PC-3 (cell line): ENCODE data around the gene HSPB7. TPM values are rescaled to one million over a fixed set of nuclear protein-coding genes. Genes with fewer than 3 reads are reported as not detected.
"Not testable (repeated sequence)": the region's sequence is repeated elsewhere in the genome, so short reads cannot be mapped to it uniquely, and the experiment has no call there.

Source experiments
- ATAC-seq: fragments of 200-7000 bp; cut with Tn5 transposase; 2 replicates; pipeline ENCODE4 v1.9.1; 2020; ENCODE audit warnings: mild to moderate bottlenecking, moderate library complexity
- BruUV-seq: library from RNA; stranded (reverse); fragments of 400-500 nt; replicated peaks from 2 replicates; lab custom pipeline; 2021; lab: Mats Ljungman, UMichigan
- CTCF ChIA-PET: fragments of 300-600 bp; sonication (Branson Sonifier 250); formaldehyde crosslinking; loops from one replicate; lab custom pipeline; 2022; ENCODE audit warnings: antibody characterized with exemption; lab: Charles Lee
- POLR2A ChIA-PET: fragments of 300-600 bp; sonication (Branson Sonifier 250); formaldehyde crosslinking; loops from one replicate; lab custom pipeline; 2022; ENCODE audit warnings: antibody characterized with exemption; ENCODE audit not compliant: unreplicated experiment; lab: Charles Lee
- DNase-seq: peaks from one replicate; pipeline ENCODE4 v3.0.0-alpha.2; 2015
- H2AFZ ChIP-seq: fragments of 300-600 bp; sonication (generic); 2 replicates; pipeline ENCODE4 v1.6.0; 2016; ENCODE audit warnings: antibody characterized with exemption, low read length
- H3F3A ChIP-seq: fragments of 300-600 bp; sonication (generic); one replicate; pipeline ENCODE4 v1.6.0; 2017; ENCODE audit warnings: antibody characterized with exemption, low read length, control low read depth, mild to moderate bottlenecking; ENCODE audit not compliant: unreplicated experiment
- H3K27ac ChIP-seq: fragments of 300-600 bp; sonication (generic); 2 replicates; pipeline ENCODE4 v1.5.1; 2016; ENCODE audit warnings: mild to moderate bottlenecking, low read length
- H3K27me3 ChIP-seq: fragments of 300-600 bp; sonication (generic); 2 replicates; pipeline ENCODE4 v1.6.1; 2016; ENCODE audit warnings: low read length, mixed read lengths
- H3K36me3 ChIP-seq: fragments of 300-600 bp; sonication (generic); 2 replicates; pipeline ENCODE4 v1.6.1; 2016; ENCODE audit warnings: low read depth, mixed run types, low read length, mixed read lengths
- H3K4me1 ChIP-seq: fragments of 300-600 bp; sonication (generic); 2 replicates; pipeline ENCODE4 v1.5.1; 2016; ENCODE audit warnings: low read length; ENCODE audit not compliant: insufficient read depth
- H3K4me2 ChIP-seq: fragments of 300-600 bp; sonication (generic); 2 replicates; pipeline ENCODE4 v1.6.0; 2016; ENCODE audit warnings: low read length
- H3K4me3 ChIP-seq: fragments of 300-600 bp; sonication (generic); 2 replicates; pipeline ENCODE4 v1.5.1; 2016; ENCODE audit warnings: mild to moderate bottlenecking, low read length, mixed read lengths
- H3K79me2 ChIP-seq: fragments of 300-600 bp; sonication (generic); 2 replicates; pipeline ENCODE4 v1.6.1; 2017; ENCODE audit warnings: low read length, mixed read lengths
- H3K9ac ChIP-seq: fragments of 300-600 bp; sonication (generic); 2 replicates; pipeline ENCODE4 v1.6.0; 2016; ENCODE audit warnings: mild to moderate bottlenecking, low read length
- H3K9me2 ChIP-seq: fragments of 300-600 bp; sonication (generic); replicated peaks from 2 replicates; pipeline ENCODE4 v1.6.1; 2016; ENCODE audit warnings: mixed run types, low read length, mixed read lengths
- H3K9me3 ChIP-seq: fragments of 300-600 bp; sonication (generic); 2 replicates; pipeline ENCODE4 v1.6.1; 2016; ENCODE audit warnings: low read length, mixed read lengths
- H4K20me1 ChIP-seq: fragments of 300-600 bp; sonication (generic); 2 replicates; pipeline ENCODE4 v1.6.1; 2016; ENCODE audit warnings: low read length, mixed read lengths
- CTCF ChIP-seq: fragments of 300-600 bp; sonication (generic); conservative IDR thresholded peaks from 2 replicates; pipeline ENCODE4 v1.5.1; 2017; ENCODE audit warnings: antibody characterized with exemption, low read depth, mild to moderate bottlenecking, low read length
- EZH2 ChIP-seq: fragments of 300-600 bp; sonication (generic); IDR thresholded peaks from one replicate; pipeline ENCODE4 v1.6.1; 2017; ENCODE audit warnings: antibody characterized with exemption, mild to moderate bottlenecking, low read length; ENCODE audit not compliant: unreplicated experiment
- EZH2phosphoT487 ChIP-seq: fragments of 300-600 bp; sonication (generic); IDR thresholded peaks from 2 replicates; pipeline ENCODE4 v1.6.1; 2018; ENCODE audit warnings: mild to moderate bottlenecking, antibody characterized with exemption, low read length, borderline replicate concordance
- intact Hi-C: fragments of 100-400 bp; cut with micrococcal nuclease; formaldehyde crosslinking; loops from 2 replicates; pipeline ENCODE4 v1.9.0; 2023
- total RNA-seq: library from RNA; depleted of rRNA; stranded (reverse); fragments of >200 nt; gene quantifications from 2 replicates; pipeline ENCODE4 v1.2.3, GENCODE V29; 2014

Gene HSPB7
- total RNA-seq, 1 experiment from 2014 or later: not detected

DNA sequence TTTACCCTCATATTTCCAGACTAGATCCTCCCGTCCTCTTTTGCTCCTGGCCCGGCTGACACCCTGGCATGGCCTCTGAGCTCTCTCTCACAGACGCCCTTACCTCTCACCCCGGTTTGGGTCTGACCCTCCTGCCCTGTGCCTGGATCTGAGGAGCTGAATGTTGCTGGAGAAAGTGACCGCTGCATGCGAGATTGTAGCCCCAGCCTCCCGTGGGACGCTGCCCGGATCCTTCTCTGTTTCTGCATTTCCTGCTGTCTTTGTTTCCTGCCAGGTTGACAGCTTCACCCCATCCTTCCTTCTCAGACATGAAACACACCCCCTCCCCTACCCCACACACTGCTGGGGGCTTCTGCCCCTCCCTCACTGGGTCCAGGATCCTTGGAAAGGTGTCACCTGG lies 46.1 kb upstream of the HSPB7 start:
- CTCF ChIA-PET: no interaction called here
- intact Hi-C loops: no loop called here
- H3K27me3 ChIP-seq: no peaks in the 10 kb centered on the region
- no TSS peak for BruUV-seq
- H3K9me2 ChIP-seq: no peaks in the 10 kb centered on the region
- H3K4me3 ChIP-seq: no peak overlapping the region
- POLR2A ChIA-PET: interaction anchor here (0.6 kb wide), 1 partner anchor 78 kb away, joined by 4 read pairs; no protein-coding TSS in a partner anchor
- no peaks in the 10 kb centered on the region for H3K4me1 ChIP-seq
- no peaks in the 10 kb centered on the region for H3K79me2 ChIP-seq
- H2AFZ ChIP-seq: no peak overlapping the region
- no peak for ATAC-seq
- no peaks in the 10 kb centered on the region for H3K9me3 ChIP-seq
- H3K36me3 ChIP-seq: no peaks in the 10 kb centered on the region
- no peak overlapping the region for H3K9ac ChIP-seq
- no peak overlapping the region for H3K4me2 ChIP-seq
- H4K20me1 ChIP-seq: no peaks in the 10 kb centered on the region
- no peak overlapping the region for H3K27ac ChIP-seq
- H3F3A ChIP-seq: no peaks in the 10 kb centered on the region
- TF ChIP-seq EZH2phosphoT487: no peak
- no peak for DNase-seq

- no peak overlapping the region for H3K27ac ChIP-seq
- POLR2A ChIA-PET: no interaction called here
- H3K9me2 ChIP-seq: no peaks in the 10 kb centered on the region
- no peaks in the 10 kb centered on the region for H3F3A ChIP-seq
- H3K4me2 ChIP-seq: no peak overlapping the region
- H3K9ac ChIP-seq: no peak overlapping the region
- no peak overlapping the region for H3K4me3 ChIP-seq
- CTCF ChIA-PET: no interaction called here
- H3K79me2 ChIP-seq: no peaks in the 10 kb centered on the region
- no TSS peak for BruUV-seq
- H4K20me1 ChIP-seq: no peaks in the 10 kb centered on the region
- ATAC-seq (no peak), DNase-seq (no peak)
- H3K9me3 ChIP-seq: no peaks in the 10 kb centered on the region
- H3K4me1 ChIP-seq: no peaks in the 10 kb centered on the region
- no peak for TF ChIP-seq CTCF
- no peak for TF ChIP-seq EZH2
- TF ChIP-seq EZH2phosphoT487: no peak
- no peaks in the 10 kb centered on the region for H3K36me3 ChIP-seq
- no peak overlapping the region for H2AFZ ChIP-seq
- intact Hi-C loops: no loop called here
- no peaks in the 10 kb centered on the region for H3K27me3 ChIP-seq
Measured at GRCh38 chr1:16063226-16063829, 45.5 kb upstream of the HSPB7 start.

GRCh38 chr1:16062687-16063075 lies 44.8 kb upstream of the HSPB7 start:
- H3K36me3 ChIP-seq, H4K20me1 ChIP-seq, BruUV-seq, H3K4me2 ChIP-seq, H3K4me3 ChIP-seq, intact Hi-C loops, H3K27me3 ChIP-seq, DNase-seq, H3K27ac ChIP-seq, ATAC-seq, H3F3A ChIP-seq, H2AFZ ChIP-seq, H3K4me1 ChIP-seq, H3K9me2 ChIP-seq, CTCF ChIA-PET, H3K9me3 ChIP-seq, POLR2A ChIA-PET, H3K79me2 ChIP-seq, H3K9ac ChIP-seq: not testable (repeated sequence)

- POLR2A ChIA-PET, DNase-seq, H3K9me3 ChIP-seq, H2AFZ ChIP-seq, H4K20me1 ChIP-seq, H3K4me3 ChIP-seq, H3K9ac ChIP-seq, H3K4me2 ChIP-seq, ATAC-seq, H3K27me3 ChIP-seq, H3K4me1 ChIP-seq, intact Hi-C loops, H3F3A ChIP-seq, H3K79me2 ChIP-seq, BruUV-seq, H3K9me2 ChIP-seq, H3K36me3 ChIP-seq, CTCF ChIA-PET, H3K27ac ChIP-seq: not testable (repeated sequence)
Measured at GRCh38 chr1:16061989-16062686, 44.3 kb upstream of the HSPB7 start.
